HEK293 (cell line): ENCODE data around the gene STAT2.
"Not testable (repeated sequence)": the region's sequence is repeated elsewhere in the genome, so short reads cannot be mapped to it uniquely, and the experiment has no call there.

Source experiments
- CTCF ChIA-PET: fragments of 350-600 bp; formaldehyde crosslinking; extraction: SDS; loops from one replicate; lab custom pipeline; 2021; ENCODE audit warnings: antibody characterized with exemption; lab: Yijun Ruan, JAX
- POLR2A ChIA-PET: fragments of 300-600 bp; formaldehyde crosslinking; extraction: SDS; loops from one replicate; lab custom pipeline; 2020; ENCODE audit warnings: antibody characterized with exemption, inconsistent platforms; lab: Yijun Ruan, JAX
- H3K27ac ChIP-seq: fragments of 200-500 bp; sonication (Bioruptor generic); 2 replicates; pipeline ENCODE4 v1.5.1; 2014; ENCODE audit warnings: low read depth, low read length, control low read depth, inconsistent platforms; ENCODE audit errors: extremely low read depth
- H3K36me3 ChIP-seq, 2 experiments: fragments of 200-500 bp in 1 of 2; sonication (Bioruptor generic) in 1 of 2; 1 replicate in 1 of 2; 2 replicates in 1 of 2; pipeline ENCODE4 v1.5.1; 2014 to 2017; ENCODE audit warnings: inconsistent platforms in 2 of 2, low read length in 2 of 2; ENCODE audit not compliant: control insufficient read depth in 2 of 2, insufficient read depth in 1 of 2
- H3K4me1 ChIP-seq: fragments of 200-500 bp; sonication (Bioruptor generic); 2 replicates; pipeline ENCODE4 v1.5.1; 2014; ENCODE audit warnings: mild to moderate bottlenecking, low read length, inconsistent platforms; ENCODE audit not compliant: control insufficient read depth, insufficient read depth
- H3K4me3 ChIP-seq: 2 replicates; pipeline ENCODE4 v1.5.1; 2011; ENCODE audit warnings: low read depth, mild to moderate bottlenecking, control low read depth, low read length, moderate library complexity
- H3K9me3 ChIP-seq: fragments of 200-500 bp; sonication (Bioruptor generic); 2 replicates; pipeline ENCODE4 v1.5.1; 2014; ENCODE audit warnings: low read depth, low read length, inconsistent platforms; ENCODE audit not compliant: control insufficient read depth, insufficient read depth
- EGR2 ChIP-seq: fragments of 450-650 bp; formaldehyde crosslinking; IDR thresholded peaks from 2 replicates; pipeline ENCODE4 v1.5.1; 2016; ENCODE audit warnings: low read depth, missing biosample characterization, missing genetic modification characterization
- PRDM4 ChIP-seq: fragments of 450-650 bp; formaldehyde crosslinking; IDR thresholded peaks from 2 replicates; pipeline ENCODE4 v1.5.1; 2017; ENCODE audit warnings: missing biosample characterization, missing genetic modification characterization
- PRDM6 ChIP-seq: fragments of 450-650 bp; formaldehyde crosslinking; IDR thresholded peaks from 2 replicates; pipeline ENCODE4 v1.5.1; 2017; ENCODE audit warnings: missing biosample characterization, missing genetic modification characterization
- ZBTB1 ChIP-seq: fragments of 450-650 bp; formaldehyde crosslinking; IDR thresholded peaks from 2 replicates; pipeline ENCODE4 v1.5.1; 2016; ENCODE audit warnings: missing biosample characterization, missing genetic modification characterization
- ZNF10 ChIP-seq: fragments of 450-650 bp; formaldehyde crosslinking; IDR thresholded peaks from 2 replicates; pipeline ENCODE4 v1.5.1; 2017; ENCODE audit warnings: missing biosample characterization, missing genetic modification characterization
- ZNF112 ChIP-seq: fragments of 450-650 bp; formaldehyde crosslinking; IDR thresholded peaks from 2 replicates; pipeline ENCODE4 v1.5.0; 2017; ENCODE audit warnings: missing biosample characterization, missing genetic modification characterization
- ZNF121 ChIP-seq: fragments of 450-650 bp; formaldehyde crosslinking; IDR thresholded peaks from 2 replicates; pipeline ENCODE4 v1.5.1; 2016; ENCODE audit warnings: missing biosample characterization, missing genetic modification characterization
- ZNF19 ChIP-seq: fragments of 450-650 bp; formaldehyde crosslinking; IDR thresholded peaks from 2 replicates; pipeline ENCODE4; 2016; ENCODE audit warnings: missing biosample characterization, missing genetic modification characterization, low read depth
- ZNF223 ChIP-seq: fragments of 450-650 bp; formaldehyde crosslinking; IDR thresholded peaks from 2 replicates; pipeline ENCODE4 v1.5.1; 2016; ENCODE audit warnings: missing biosample characterization, missing genetic modification characterization
- ZNF391 ChIP-seq: fragments of 450-650 bp; formaldehyde crosslinking; IDR thresholded peaks from 2 replicates; pipeline ENCODE4 v1.5.1; 2016; ENCODE audit warnings: low read depth, missing biosample characterization, missing genetic modification characterization, borderline replicate concordance
- ZNF48 ChIP-seq: fragments of 450-650 bp; formaldehyde crosslinking; IDR thresholded peaks from 2 replicates; pipeline ENCODE4 v1.5.1; 2016; ENCODE audit warnings: missing biosample characterization, missing genetic modification characterization
- ZNF501 ChIP-seq: fragments of 450-650 bp; formaldehyde crosslinking; IDR thresholded peaks from 2 replicates; pipeline ENCODE4 v1.5.1; 2016; ENCODE audit warnings: missing biosample characterization, missing genetic modification characterization
- ZNF518A ChIP-seq: fragments of 450-650 bp; formaldehyde crosslinking; conservative IDR thresholded peaks from 2 replicates; pipeline ENCODE4 v1.5.1; 2016; ENCODE audit warnings: low read depth, missing biosample characterization, missing genetic modification characterization
- ZNF549 ChIP-seq: fragments of 450-650 bp; IDR thresholded peaks from 2 replicates; pipeline ENCODE4 v1.5.1; 2018; ENCODE audit warnings: missing biosample characterization, missing genetic modification characterization, mild to moderate bottlenecking, inconsistent platforms, moderate library complexity
- ZNF555 ChIP-seq: fragments of 450-650 bp; formaldehyde crosslinking; conservative IDR thresholded peaks from 2 replicates; pipeline ENCODE4 v1.5.1; 2017; ENCODE audit warnings: missing biosample characterization, mild to moderate bottlenecking, missing genetic modification characterization, inconsistent platforms
- ZNF830 ChIP-seq: fragments of 450-650 bp; IDR thresholded peaks from 2 replicates; pipeline ENCODE4 v1.5.0; 2018; ENCODE audit warnings: missing biosample characterization, missing genetic modification characterization, low read depth, mild to moderate bottlenecking, moderate library complexity
- ZNF843 ChIP-seq: fragments of 450-650 bp; formaldehyde crosslinking; IDR thresholded peaks from 2 replicates; pipeline ENCODE4 v1.5.1; 2016; ENCODE audit warnings: missing biosample characterization, missing genetic modification characterization
- ZSCAN5A ChIP-seq: fragments of 450-650 bp; formaldehyde crosslinking; IDR thresholded peaks from 2 replicates; pipeline ENCODE4 v1.5.1; 2016; ENCODE audit warnings: missing biosample characterization, missing genetic modification characterization

STAT2 gene

GRCh38 chr12:56342290-56342689 is 17.6 kb downstream of the STAT2 start:
- not testable (repeated sequence) for H3K9me3 ChIP-seq, H3K4me1 ChIP-seq, H3K4me3 ChIP-seq, H3K27ac ChIP-seq
- ChIA-PET CTCF (interaction anchor here (0.7 to 0.8 kb wide), 2 partner anchors 17 to 122 kb away, joined by 3 to 7 read pairs; no protein-coding TSS in a partner anchor), POLR2A (interaction anchor here (0.6 to 4.3 kb wide), 4 partner anchors 17 to 145 kb away, joined by 3 to 24 read pairs (median 3); partner anchors contain the start of genes CNPY2, GLS2, STAT2 and TIMELESS)
- H3K36me3 ChIP-seq, result peaks cover 6 to 45% of the 10 kb centered on the region in 2 experiments; a peak in 2 of 3 replicates
- peak; percentile 91 for TF ChIP-seq ZNF121

- no peaks in the 10 kb centered on the region for H3K4me1 ChIP-seq
- POLR2A ChIA-PET, result interaction anchor here (0.7 to 4.3 kb wide), 4 partner anchors 18 to 293 kb away, joined by 3 to 24 read pairs (median 3); partner anchors contain the start of genes CNPY2, STAT2 and TIMELESS
- peaks cover 6 to 38% of the 10 kb centered on the region in 2 experiments; a peak in 2 of 3 replicates for H3K36me3 ChIP-seq
- H3K4me3 ChIP-seq, result no peak overlapping the region
- H3K9me3 ChIP-seq, result no peaks in the 10 kb centered on the region
- TF ChIP-seq ZSCAN5A (tag by site-specific recombination) (no peak), ZNF112 (tag by site-specific recombination) (no peak), ZNF555 (tag by site-specific recombination) (no peak), ZNF391 (no peak), ZNF121 (no peak), PRDM6 (tag by site-specific recombination) (no peak), ZNF10 (no peak), ZNF843 (tag by site-specific recombination) (no peak), ZNF19 (tag by site-specific recombination) (no peak), ZNF223 (no peak), PRDM4 (tag by site-specific recombination) (no peak), ZNF549 (tag by site-specific recombination) (no peak), ZNF48 (tag by site-specific recombination) (no peak), ZNF518A (no peak), ZNF830 (no peak), ZBTB1 (tag by site-specific recombination) (no peak), ZNF501 (no peak), EGR2 (tag by site-specific recombination) (no peak)
- TF ChIP-seq, all 188 proteins: peak for 0
- no peak overlapping the region for H3K27ac ChIP-seq
- CTCF ChIA-PET, result interaction anchor here (0.6 to 1.2 kb wide), 3 partner anchors 122 to 253 kb away, joined by 3 to 5 read pairs (median 3); no protein-coding TSS in a partner anchor
These were observed 18.3 kb downstream of the STAT2 start for GRCh38 chr12:56341616-56342015.
